HepG2 (cell line): ENCODE data around the gene ADRA1B.

Experiments used
- CTCF ChIP-seq: sonication (generic); formaldehyde crosslinking; IDR thresholded peaks from 2 replicates; pipeline ENCODE4 v1.5.0; 2020; ENCODE audit warnings: mild to moderate bottlenecking, missing genetic modification reagents, moderate library complexity
- FOXK2 ChIP-seq: fragments of 450-650 bp; IDR thresholded peaks from 2 replicates; pipeline ENCODE4 v1.6.1; 2016
- PRDM10 ChIP-seq: sonication (generic); formaldehyde crosslinking; IDR thresholded peaks from 2 replicates; pipeline ENCODE4 v1.4.0; 2020; ENCODE audit warnings: low read depth, missing genetic modification reagents
- SP4 ChIP-seq: sonication (generic); formaldehyde crosslinking; IDR thresholded peaks from 2 replicates; pipeline ENCODE4 v1.8.1; 2023; ENCODE audit warnings: mild to moderate bottlenecking, missing genetic modification reagents

- no peak for TF ChIP-seq FOXK2
- no peak for TF ChIP-seq SP4 (CRISPR knock-in tag)
- TF ChIP-seq CTCF (CRISPR knock-in tag) = no peak
- TF ChIP-seq PRDM10 (CRISPR knock-in tag) = no peak
These were observed 5.4 kb downstream of the ADRA1B start for GRCh38 chr5:159921721-159922120.
